Urothelium cell line (cell line): Measurements from ENCODE around the gene DSCAM.
A peak's percentile ranks its signal among the peaks of the same experiment; 100 is the strongest.

Experiments used
- DNase-seq: peaks from one replicate; pipeline ENCODE4 v3.0.0; 2011; ENCODE audit warnings: low spot score, mixed read lengths
- FAIRE-seq: peaks from 2 replicates; lab custom pipeline; 2011; peaks lifted over from hg19 to GRCh38; lab: Jason Lieb, UNC

DSCAM gene

DNA sequence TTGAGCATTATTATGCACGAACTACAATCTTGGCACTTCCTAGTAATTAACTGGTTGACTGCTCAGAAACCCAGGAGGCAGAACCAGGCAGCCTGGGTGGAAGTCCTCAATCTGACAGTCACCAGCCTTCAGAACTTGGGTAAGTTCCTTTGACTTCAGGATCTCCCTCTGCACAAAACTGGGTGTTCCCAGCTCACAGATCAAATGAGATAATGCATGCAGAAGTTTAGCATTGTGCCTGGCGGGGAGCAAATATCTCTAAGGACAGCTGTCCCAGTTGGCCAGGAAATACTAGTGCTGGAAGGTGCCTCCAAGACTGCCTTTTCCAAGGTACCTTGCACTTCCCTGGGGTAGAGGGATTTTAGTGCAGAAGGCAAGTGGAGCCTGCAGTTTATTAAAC lies 684.9 kb downstream of the DSCAM start:
- FAIRE-seq (no peak), DNase-seq (no peak)

DNA sequence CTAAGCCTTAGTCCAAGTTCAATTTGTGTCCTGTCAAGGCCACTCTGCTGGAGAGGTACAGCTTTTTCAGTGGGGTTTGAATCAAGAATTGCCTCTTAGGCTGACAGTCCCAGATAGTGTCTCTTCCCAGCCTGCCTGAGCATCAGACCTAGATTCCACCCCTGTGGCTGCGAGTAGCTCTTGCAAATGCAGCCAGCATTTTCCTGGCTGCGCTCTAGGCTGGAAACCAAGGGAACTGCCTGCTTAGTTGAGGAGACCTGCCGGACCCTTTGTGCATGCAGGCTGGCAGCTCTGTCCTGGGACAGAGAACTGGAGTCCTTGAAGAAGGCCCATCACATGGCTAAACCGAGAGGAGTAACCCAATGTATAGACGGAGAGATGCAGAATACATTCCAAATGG lies 686.0 kb downstream of the DSCAM start:
- FAIRE-seq (no peak), DNase-seq (no peak)

DNA sequence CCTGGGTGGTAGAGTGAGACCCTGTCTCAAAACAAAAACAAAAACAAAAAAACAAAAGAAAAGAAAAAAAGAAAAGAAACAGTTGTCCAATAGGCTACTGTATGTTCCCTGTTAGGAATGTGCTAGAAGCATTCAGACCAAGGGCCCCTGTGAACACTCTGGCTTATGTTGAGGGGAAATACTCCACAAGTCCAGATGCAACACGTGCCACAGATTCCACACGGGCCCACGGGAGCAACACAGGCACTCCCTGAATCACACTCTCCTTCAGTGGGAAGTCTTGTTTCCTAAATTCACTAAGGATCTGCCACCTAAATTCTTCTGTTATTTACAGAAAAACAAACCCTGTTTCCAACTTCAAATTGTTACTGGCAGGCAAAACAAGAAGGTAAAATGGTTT lies 688.6 kb downstream of the DSCAM start:
- FAIRE-seq (no peak), DNase-seq (no peak)

DNA sequence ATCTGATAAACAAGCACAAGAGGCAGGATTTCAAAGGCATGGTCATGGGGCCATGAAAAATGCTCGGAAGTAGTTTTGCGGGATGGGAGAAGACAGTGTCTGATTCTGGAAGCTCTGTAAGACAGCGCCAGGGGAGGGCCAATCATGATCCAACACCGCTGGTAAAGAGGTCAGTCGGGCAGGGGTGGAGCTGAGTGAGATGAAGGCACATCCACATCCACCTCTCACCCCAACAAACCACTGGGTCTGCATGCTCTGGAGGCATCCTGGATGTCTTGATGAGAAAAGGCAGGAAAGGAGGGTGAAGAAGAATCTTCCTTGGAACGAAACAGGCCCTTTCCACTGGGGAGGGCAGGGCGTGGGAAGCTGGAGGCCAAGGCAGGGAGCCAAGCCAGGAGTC lies 691.4 kb downstream of the DSCAM start:
- FAIRE-seq = no peak
- no peak for DNase-seq

DNA sequence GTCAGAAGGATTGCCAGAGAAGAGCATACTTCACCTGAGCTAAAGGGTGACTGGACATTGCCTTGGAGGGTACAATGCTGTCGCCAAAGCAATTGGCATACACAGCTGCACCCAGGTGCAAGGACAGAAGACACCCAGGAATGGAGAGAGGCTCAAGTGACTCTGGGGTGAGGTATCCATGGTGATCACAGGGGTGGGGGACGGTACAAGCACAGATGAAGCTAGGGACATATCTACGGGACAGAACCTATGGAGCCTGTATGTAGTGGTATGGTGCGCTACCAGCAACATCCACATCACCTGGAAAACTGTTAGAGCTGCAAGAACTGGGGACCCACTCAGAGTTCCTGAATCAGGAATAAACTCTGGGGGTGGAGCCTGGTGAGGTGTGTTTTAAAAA lies 693.6 kb downstream of the DSCAM start:
- FAIRE-seq (no peak), DNase-seq (no peak)

DNA sequence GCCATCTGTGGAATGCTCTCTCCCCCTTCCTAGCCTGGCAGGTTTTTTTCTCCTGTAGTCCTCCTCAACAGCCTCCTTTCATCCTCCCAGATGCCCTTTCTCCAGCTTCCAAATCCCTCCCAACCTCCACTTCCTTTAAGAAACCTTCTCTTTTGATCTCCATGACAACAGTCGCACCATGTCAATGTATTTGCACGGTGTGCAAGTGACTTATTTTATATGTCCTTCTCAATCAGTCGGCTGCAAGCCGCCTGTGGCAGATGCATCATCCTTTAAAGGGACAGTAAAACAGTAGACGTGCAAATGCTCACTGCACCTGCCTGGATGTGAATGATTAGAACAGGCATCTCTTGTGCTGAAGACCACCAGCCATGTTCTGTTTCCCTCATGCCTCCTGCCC lies 694.5 kb downstream of the DSCAM start:
- FAIRE-seq (no peak), DNase-seq (no peak)

DNA sequence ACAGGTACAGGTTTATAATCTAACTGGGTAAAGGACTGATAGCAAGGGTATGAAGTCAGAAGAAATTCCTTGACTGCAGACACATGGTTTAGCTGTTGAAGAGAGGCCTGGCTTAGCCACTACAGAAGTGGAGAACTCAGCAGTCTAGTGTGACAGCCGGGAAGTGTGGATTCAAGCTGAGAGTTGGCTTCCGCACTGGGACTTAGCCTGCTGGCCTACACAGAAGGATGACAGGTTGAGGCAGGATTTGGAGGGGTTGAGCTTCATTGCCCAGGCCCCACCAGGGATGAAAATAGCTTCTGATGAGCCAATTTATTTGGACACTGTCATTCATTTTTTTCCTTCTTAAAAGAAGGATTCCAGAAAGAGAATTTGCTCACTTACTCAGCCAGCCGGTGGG lies 695.3 kb downstream of the DSCAM start:
- FAIRE-seq = no peak
- DNase-seq = no peak

DNA sequence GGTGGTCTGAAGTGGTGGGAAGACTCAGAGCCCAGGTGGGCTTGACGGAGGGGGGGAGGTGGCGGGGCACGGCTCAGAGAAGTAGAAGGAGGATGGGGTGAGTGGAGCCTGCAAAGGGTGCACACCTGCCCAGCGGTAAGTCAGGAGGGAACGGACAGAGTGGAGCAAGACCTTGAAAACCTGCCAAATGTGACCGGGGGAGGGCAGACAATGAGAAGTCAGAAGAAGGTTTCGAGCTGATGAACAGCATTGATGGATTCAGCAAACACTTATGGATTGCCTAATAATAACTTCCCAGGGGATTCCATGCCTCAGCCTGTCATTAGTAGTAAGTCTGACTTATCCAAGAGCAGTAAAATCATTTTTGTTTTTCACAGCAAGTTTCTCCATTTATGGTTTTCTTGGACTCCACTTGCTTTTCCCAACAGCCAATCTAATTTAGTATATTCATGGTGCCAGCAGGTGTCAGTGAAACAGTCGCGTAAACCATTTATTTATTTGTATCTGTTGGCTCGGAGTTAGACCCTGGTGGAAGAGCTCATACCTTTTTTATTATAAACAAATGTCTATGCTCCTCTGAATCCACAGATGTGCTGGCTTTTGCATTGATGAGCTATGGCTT lies 700.6 kb downstream of the DSCAM start:
- FAIRE-seq (no peak), DNase-seq (no peak)

DNA sequence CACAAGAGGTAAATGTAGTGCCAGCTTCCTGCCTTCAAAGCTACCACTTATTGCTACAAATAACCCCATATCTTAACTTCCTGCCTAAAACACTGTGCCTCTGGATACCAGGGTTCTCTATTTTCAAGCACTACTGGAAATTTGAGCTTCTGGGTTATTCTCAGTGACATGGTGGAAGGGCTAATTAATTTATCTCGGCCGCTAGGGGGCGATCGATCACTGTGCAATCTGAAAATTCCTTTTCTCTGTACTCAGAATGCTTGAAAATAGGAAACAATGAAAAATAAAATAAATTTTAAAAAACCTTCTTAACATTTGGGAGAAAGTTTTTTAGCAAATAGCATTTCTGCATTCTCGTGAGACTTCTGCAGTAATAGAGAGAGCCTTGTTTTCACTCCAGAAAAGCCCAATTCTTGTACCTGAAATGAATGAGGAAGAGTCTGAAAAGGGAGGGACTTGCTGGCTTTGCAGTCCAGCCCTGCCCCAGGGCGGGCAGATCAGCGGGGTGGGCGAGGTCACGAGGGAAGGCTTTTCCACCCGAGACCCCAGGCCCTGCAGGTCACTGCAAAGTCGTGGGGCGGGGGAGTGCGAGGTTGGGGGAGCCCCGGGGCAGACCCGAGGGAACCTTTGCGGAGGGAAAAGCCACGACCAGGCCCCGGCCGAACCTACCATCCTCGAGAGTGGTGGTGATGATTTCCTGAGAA lies 703.0 kb downstream of the DSCAM start:
- FAIRE-seq (no peak), DNase-seq (peak; percentile 2)

DNA sequence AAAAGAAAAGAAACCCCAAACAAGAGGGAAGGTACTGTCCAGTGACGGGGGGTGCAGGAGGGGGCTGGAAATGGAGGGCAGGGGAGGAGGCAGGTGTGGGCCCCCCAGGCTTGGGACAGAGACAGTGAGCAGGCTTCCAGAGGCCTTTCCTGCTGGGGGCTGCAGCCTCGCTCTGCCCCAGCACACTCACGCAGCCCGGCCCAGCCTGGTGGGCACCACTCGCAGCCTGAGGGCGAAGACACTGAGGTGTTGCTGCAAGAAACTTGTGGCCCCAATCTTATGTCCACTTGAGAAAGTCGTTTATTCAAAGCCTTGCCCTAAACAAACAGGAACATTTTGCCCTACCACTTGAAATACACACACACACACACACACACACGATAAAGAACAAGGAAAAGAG lies 705.3 kb downstream of the DSCAM start:
- no peak for DNase-seq
- FAIRE-seq = no peak

DNA sequence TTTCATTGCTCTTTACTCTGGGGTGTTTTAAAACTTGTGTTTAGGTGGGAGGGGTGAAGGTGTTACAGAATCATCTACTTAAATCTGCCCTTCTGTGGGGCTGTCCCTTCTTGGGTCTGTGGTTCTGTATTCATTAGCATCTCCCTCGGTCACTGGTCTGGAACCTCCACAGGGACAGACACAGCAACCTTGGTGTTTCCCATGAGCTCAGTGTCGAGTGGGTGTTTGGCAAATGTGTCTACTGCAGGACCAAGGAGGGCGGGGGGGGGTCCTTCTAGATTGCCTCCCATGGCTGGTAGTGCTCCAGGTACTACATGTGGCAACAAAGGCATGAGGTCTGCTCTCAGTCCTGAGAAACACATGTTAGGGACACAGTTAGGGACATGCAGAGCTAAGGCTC lies 706.3 kb downstream of the DSCAM start:
- no peak for DNase-seq
- no peak for FAIRE-seq

DNA sequence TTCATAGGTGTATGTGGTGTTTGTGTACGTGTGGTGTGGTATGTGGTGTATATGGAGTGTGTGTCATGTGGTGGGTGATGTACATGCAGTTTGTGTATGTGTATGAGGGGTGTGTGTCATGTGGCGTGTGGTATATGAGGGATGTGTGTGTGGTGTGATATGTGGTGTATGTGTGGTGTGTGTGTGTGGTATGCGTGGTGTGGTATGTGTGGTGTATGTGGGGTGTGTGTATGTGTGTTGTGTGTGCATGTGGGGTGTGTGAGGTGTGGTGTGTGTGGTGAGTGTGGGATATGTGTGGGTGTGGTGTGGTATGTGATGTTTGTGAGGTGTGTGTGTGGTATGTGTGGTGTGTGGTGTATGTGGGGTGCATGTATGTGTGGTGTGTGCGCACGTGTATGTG lies 707.3 kb downstream of the DSCAM start:
- FAIRE-seq (no peak), DNase-seq (no peak)

DNA sequence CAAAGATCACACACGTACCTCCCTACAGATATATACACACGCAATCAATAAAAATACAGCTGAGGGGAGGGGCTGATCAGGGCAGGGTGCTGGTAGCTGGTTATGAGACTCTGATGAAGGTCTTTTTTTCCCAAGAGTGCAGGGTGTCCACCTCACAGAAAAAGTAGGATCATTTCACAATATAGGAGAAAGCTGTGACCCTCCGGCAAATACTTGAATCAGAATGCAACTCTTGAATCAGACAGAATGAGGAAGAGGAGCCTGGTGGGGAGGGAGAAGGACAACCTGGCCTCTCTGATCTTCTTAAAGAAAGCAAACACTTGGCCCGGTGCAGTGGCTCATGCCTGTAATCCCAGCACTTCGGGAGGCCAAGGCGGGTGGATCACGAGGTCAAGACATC lies 710.4 kb downstream of the DSCAM start:
- DNase-seq = no peak
- FAIRE-seq = no peak

DNA sequence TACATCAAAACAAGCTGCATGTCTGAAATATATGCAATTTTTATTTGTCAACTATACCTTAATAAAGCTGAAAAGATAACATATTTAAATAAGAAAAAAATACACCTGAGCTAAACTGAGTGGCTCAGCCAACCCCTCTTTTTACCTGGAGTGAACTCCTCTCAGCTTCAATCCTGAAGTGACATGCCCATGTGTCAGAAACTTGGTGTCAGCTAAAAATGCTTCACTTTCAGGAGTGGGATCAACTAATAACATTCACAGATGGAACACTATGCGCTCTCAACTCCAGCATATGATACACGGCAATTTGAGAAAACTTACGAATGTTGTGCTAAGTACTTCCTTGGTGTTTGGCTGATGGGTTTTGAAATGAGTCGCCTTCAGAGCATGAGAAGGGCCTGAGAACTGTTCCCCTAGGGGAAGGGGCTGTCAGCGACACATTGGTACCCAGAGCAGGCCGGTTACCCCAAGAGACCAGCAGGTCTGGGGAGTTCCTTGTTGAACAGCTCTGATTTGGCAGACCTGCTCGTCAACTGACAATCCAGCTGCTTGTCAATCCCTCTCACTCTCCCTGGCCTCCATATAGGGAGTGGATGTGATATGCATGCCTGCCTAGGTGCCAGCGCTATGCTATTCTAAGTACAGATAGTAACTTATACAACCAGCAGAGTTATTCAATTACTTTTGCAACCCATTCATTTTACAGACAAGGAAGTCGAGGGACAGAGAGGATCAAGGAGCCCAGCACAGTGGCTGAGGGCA lies 712.0 kb downstream of the DSCAM start:
- FAIRE-seq (no peak), DNase-seq (no peak)

DNA sequence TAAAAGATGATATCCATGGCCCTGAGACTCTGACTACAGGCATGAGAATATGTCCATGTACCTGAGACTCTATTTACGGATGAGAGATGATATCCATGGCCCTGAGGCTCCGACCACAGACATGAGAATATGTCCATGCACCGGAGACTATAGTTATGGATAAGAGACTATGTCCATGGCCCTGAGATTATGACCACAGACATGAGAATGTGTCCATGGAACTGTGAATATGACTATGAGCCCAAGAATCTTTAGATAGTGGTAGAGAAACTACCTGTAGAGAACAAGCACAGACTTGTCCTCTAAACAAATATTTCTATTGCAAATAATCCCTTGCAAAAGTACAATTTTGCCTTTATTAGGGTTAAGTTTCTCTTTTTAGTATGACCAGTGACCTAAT lies 716.5 kb downstream of the DSCAM start:
- no peak for DNase-seq
- FAIRE-seq = no peak

DNA sequence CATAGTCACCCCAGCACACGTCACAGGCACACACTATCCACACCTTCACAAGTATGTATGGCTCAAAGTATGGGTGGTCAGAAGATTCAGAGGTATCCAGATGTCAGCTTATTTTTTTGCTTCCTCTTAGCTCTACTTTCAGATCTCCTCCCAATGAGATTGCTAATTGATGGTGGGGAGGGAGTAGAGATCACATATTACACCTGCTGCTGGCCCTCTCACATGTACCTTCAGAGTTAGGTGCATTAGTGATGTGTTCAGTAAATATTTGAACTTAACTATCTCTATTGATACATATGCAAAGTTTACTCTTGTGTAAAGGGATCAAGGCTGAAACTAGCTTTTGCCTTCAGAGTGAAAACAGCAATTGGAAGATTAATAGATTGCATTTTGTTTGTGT lies 717.1 kb downstream of the DSCAM start:
- FAIRE-seq (no peak), DNase-seq (no peak)

DNA sequence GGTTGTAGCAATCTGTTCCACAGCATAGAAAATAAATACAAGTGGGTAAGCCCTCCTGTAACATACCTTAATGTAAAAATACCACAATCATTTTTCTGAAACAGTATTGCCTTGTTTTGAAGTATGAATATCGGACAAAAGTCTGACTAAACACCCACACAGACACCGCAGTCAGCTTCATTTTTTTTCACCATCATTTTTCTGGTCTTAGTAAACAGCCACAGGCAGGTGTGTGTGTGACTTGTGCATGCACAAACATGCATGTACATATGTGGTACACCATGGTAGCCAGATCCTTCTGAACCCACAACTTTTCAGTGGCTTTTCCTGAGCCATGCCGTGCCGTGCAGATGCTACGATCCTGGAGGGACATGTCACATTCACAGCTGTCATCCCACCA lies 718.1 kb downstream of the DSCAM start:
- FAIRE-seq (no peak), DNase-seq (no peak)

DNA sequence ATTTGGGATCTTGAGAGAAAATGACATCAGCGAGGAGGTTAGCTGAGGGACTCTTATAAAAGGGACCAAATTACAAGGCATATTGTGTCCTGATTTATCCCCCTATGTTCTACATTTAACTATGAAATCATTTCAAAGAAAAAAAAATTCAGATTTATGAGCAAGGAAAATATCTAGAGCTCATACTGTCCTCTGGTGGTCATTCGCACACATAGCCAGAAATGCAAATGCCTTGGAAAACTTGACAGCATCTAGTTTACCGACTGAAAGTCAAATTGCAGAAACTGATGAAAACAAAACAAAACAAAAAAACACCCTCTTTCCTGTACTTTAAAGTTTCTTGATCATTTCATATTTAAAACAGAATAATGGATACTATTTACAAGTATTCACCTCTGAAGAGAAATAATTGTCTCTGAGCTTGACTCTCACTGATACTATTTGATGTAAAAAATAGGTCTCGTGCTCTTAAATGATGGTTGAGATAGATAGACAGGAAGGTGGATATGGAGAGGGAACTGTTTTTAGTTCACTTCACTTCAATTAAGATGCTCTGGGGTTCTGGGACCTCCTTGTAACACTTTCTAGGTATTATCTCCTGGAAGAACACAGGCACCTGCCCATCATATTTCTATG lies 725.9 kb downstream of the DSCAM start:
- FAIRE-seq = no peak

DNA sequence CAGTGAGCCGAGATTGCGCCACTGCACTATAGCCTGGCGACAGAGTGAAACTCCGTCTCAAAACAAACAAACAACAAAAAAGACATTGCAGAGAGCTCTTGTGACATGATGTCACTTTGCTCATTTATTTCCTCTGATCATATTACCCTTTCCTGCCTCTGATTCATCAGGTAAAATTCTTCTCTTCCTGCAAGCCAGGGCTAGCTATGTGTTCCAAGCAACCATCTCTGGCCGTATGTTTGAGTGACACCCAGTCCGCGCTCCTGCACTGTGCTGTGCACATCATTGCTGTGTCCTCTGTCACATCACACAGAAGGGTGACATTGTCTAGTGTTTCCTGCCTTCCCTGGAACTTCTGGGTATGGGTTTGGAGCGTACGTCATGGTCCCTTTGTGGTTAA lies 728.4 kb downstream of the DSCAM start:
- no peak for FAIRE-seq
- DNase-seq = no peak

More for the DNA sequence above, 725.9 kb downstream of the DSCAM start:
- no peak for DNase-seq

DNA sequence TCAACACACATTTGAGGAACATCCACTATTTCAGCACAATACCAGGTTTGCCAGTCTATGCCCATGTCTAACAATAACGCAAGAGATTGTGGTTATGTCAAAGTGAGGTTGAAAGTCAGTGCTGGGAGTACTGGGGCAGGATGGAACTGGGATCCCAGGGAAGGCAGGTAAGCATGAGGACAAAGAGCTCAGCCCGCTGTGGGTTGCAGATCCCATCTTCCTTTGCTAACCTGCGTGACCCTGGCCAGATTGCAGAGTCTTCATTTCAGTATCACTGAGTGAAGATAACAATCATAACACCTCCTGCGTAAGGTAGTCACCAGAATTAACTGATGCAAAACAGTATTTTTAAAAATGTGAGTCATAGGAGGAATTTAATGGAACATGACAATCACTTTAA lies 729.7 kb downstream of the DSCAM start:
- FAIRE-seq (no peak), DNase-seq (no peak)

DNA sequence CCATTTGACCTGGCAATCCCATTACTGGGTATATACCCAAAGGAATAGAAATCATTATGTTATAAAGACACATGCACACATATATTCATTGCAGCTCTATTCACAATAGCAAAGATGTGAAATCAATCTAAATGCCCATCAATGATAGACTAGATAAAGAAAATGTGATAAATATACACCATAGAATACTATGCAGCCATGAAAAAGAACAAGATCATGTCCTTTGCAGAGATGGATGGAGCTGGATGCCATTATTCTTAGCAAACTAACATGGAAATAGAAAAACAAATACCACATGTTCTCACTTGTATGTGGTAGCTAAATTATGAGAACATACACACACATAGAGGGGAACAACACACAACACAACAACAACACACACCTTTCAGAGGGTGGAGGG lies 731.2 kb downstream of the DSCAM start:
- DNase-seq = no peak
- no peak for FAIRE-seq

DNA sequence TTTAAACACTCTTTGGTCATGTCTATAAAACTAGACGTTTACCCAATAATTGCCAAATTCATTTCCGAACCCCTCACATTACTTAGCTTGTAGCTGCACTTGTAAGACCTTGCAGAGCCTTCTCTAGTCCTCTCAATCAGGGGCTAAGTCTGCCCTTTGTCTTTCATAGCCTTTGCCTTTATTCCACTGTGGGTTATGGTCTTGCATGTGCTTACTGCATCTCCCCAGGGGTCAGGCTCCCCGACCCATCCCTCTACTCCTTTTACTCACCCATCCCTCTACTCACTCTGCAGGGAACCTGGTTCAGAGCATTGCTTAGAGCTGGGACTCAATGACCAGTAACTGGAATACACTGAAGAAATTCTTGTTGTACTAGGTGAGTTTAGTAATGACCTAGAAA lies 744.3 kb downstream of the DSCAM start:
- DNase-seq (no peak), FAIRE-seq (no peak)
